HepG2 (cell line): ENCODE results near the gene ELFN1.

Source experiments
- BCL3 ChIP-seq: sonication (generic); formaldehyde crosslinking; IDR thresholded peaks from 2 replicates; pipeline ENCODE4 v1.5.1; 2020; ENCODE audit warnings: mild to moderate bottlenecking, missing genetic modification reagents, moderate library complexity
- CREM ChIP-seq, 2 experiments: sonication (generic) in 1 of 2; formaldehyde crosslinking in 1 of 2; IDR thresholded peaks; 2 replicates each; pipeline versions ENCODE4 v1.4.0 to v1.6.1; 2016 to 2020; ENCODE audit warnings: antibody characterized with exemption in 1 of 2, mild to moderate bottlenecking in 1 of 2, missing genetic modification reagents in 1 of 2
- POLR2A ChIP-seq, 2 experiments: IDR thresholded peaks; 2 replicates each; pipeline ENCODE4 v1.6.1; 2011; ENCODE audit warnings: low read depth in 2 of 2, low read length in 2 of 2, mild to moderate bottlenecking in 1 of 2, moderate library complexity in 1 of 2; ENCODE audit not compliant: insufficient read depth in 1 of 2
- SMARCE1 ChIP-seq: fragments of 450-650 bp; IDR thresholded peaks from 2 replicates; pipeline ENCODE4 v1.6.1; 2017; ENCODE audit warnings: borderline replicate concordance
- SUZ12 ChIP-seq: fragments of 150-350 bp; IDR thresholded peaks from 2 replicates; pipeline ENCODE4 v1.6.1; 2014; ENCODE audit warnings: low read depth, low read length
- ZFP62 ChIP-seq: sonication (generic); formaldehyde crosslinking; IDR thresholded peaks from 2 replicates; pipeline ENCODE4 v1.4.0; 2020; ENCODE audit warnings: missing genetic modification reagents
- ZHX1 ChIP-seq: sonication (generic); formaldehyde crosslinking; IDR thresholded peaks from 2 replicates; pipeline ENCODE4 v1.8.1; 2022; ENCODE audit warnings: low read depth, mild to moderate bottlenecking, missing genetic modification reagents
- ZNF431 ChIP-seq: sonication (generic); formaldehyde crosslinking; IDR thresholded peaks from 2 replicates; pipeline ENCODE4 v1.9.0; 2022; ENCODE audit warnings: missing genetic modification reagents, low read depth, mild to moderate bottlenecking, borderline replicate concordance
- ZNF772 ChIP-seq: sonication (generic); formaldehyde crosslinking; IDR thresholded peaks from 2 replicates; pipeline ENCODE4 v1.5.0; 2020; ENCODE audit warnings: mild to moderate bottlenecking, missing genetic modification reagents
- ZNF776 ChIP-seq: sonication (generic); formaldehyde crosslinking; IDR thresholded peaks from 2 replicates; pipeline ENCODE4 v1.4.0; 2020; ENCODE audit warnings: mild to moderate bottlenecking, missing genetic modification reagents

GRCh38 chr7:1692515-1693418 is 22.7 kb downstream of the ELFN1 start:
- no peak for TF ChIP-seq POLR2A (IDR thresholded peaks at IDR 0.05; ENCODE audit: insufficient read depth in 1 of 2, low read depth in 2 of 2, low read length in 2 of 2)
- no peak for TF ChIP-seq SMARCE1
- no peak for TF ChIP-seq BCL3 (CRISPR knock-in tag)
- TF ChIP-seq SUZ12 = no peak
- TF ChIP-seq ZFP62 (CRISPR knock-in tag) = no peak
- TF ChIP-seq CREM (IDR thresholded peaks at IDR 0.05) = no peak
- no peak for TF ChIP-seq CREM (CRISPR knock-in tag; IDR thresholded peaks at IDR 0.05)
- no peak for TF ChIP-seq ZNF772 (CRISPR knock-in tag)
- no peak for TF ChIP-seq ZNF431 (CRISPR knock-in tag)
- no peak for TF ChIP-seq ZHX1
- no peak for TF ChIP-seq ZNF776 (CRISPR knock-in tag)
